ENCODE results near the gene AFF3.

- no peak for TF ChIP-seq CTCF (conservative IDR thresholded peaks at IDR 0.05)
- no peak for TF ChIP-seq EZH2 (IDR thresholded peaks at IDR 0.05; ENCODE audit: low read depth)
These were observed 285.0 kb downstream of the AFF3 start for GRCh38 chr2:99857372-99857771.

All from PC-9 (cell line).